Fibroblast of upper back skin (primary cell): ENCODE results near the gene GATD1.

ENCODE experiments used
- DNase-seq: peaks from one replicate; pipeline ENCODE4 v3.0.0-alpha.2; 2013

Gene GATD1

DNA sequence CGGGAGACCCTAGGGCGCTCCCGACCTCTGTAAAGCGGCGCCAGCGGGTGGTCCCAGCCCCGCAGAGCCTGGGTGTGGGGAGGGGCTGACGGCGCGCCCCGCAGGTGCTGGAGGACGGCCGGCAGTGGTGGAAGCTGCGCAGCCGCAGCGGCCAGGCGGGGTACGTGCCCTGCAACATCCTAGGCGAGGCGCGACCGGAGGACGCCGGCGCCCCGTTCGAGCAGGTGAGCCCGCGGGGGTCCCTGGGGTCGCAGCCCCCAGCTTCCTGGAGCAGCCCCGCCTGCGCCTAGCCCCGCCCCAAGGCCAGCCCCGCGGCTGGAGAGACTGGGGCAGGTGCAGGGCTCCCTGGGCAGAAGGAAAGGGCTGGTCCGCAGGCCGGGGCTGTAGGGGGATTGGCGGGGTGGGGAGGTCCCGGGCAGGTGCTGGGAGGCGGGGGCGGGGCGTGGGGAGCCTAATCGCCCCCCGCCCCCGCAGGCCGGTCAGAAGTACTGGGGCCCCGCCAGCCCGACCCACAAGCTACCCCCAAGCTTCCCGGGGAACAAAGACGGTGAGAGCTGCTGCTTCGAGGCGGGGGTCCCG, 51.6 kb downstream of the GATD1 start:
- no peak for DNase-seq

DNA sequence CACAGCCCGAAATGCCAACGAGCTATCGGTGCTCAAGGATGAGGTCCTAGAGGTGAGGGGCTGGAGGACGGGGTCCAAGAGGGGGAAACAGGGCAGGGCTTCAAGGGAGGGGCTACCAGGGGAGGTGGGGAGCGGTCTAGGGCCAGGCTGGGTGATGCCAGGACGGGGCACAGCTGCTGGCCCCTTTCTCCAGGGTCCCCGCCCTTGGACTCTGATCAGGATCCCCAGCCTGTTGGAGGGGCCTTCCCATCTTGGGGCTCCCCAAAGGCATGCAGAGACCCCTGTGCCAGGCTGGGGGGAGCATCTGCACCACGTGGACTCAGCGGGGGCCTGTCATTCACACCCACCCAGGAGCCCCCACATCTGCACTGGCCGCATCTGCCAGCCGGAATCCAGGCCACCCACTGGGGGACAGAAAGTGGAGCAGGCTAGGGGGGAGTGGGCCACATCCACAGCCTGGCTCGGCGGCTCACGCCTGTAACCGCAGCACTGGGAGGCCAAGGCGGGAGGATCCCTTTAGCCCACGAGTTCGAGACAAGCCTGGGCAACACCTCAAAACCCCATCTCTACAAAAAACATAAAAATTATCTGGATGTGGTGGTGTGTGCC, 52.4 kb downstream of the GATD1 start:
- no peak for DNase-seq

DNA sequence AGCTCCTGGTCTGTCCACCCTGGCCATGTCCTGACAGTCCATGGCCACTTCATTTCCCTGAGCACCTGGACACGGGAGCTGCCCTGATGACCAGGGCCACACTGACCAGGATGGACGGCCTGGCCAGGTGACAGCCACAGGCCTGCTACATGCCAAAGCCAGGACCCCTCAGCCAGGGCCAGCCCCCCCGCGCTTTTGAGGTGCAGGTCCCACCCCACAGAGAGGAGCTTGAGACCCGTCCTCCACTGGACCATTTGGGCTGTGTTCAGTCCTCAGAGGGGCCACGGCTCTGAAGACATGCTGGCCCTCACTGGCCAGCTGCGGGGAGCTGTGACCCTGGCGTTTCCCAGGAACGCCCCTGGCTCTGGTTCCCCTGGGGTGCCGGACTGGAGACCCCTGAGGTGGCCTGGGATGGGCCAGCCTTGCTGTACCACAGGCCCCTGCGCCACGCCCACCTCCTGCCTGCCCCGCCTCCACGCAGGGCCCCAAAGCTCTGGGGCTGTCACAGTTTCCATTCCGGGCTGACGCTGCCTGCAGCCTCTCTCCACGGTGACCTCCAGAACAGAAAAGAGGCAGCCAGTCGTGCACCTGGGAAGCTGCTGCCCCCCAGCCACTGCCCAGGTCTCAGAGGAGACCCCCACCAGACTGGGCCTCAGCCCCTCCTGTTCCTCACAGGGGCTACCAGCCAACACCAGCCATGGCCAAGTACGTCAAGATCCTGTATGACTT, 53.1 kb downstream of the GATD1 start:
- no peak for DNase-seq

DNA sequence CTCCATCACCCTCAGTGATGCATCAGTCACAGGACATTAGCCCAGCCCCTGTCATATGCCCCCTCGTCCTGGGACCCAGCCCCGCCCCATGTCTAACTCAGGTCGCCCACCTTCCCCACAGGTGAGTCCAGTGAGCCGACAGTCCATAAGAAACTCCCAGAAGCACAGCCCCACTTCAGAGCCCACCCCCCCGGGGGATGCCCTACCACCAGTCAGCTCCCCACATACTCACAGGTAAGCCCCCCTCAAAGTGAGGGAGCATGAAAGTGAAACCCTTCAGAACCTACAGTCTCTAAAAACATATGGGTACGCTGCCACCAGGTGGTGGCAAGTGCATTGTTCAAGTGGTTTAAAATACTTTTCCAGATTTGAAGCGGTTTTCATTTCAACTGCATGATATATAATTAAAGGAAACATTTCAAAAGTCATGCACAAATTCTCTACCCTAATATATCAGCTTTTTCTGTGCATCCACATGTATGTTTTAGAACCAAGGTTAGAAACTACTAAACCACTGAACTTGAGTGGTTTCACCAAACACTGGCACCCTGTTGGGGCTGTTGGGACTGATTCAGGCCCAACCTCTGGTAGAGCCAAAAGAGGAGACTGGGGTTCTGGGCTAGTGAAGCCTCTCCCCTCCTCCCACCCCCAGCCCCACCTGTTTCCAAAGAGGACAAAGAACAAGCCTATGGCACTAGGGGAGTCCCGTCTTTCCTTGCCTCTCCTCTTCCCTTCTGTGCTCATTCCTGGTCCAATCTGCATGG, 54.0 kb downstream of the GATD1 start:
- DNase-seq = peak; percentile 61

DNA sequence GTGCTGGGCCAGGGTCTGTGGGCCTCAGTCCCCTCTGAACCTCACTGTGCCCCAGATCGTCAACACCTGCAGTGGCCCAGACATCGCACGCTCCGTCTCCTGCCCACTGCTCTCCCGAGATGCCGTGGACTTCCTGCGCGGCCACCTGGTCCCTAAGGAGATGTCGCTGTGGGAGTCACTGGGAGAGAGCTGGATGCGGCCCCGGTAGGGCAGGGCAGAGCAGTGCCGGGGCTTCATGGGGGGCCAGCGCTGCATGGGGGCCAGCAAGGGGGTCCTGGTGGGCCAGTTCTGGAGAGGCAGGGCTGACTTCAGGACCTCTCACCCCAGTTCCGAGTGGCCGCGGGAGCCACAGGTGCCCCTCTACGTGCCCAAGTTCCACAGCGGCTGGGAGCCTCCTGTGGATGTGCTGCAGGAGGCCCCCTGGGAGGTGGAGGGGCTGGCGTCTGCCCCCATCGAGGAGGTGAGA, 54.9 kb downstream of the GATD1 start:
- no peak for DNase-seq

DNA sequence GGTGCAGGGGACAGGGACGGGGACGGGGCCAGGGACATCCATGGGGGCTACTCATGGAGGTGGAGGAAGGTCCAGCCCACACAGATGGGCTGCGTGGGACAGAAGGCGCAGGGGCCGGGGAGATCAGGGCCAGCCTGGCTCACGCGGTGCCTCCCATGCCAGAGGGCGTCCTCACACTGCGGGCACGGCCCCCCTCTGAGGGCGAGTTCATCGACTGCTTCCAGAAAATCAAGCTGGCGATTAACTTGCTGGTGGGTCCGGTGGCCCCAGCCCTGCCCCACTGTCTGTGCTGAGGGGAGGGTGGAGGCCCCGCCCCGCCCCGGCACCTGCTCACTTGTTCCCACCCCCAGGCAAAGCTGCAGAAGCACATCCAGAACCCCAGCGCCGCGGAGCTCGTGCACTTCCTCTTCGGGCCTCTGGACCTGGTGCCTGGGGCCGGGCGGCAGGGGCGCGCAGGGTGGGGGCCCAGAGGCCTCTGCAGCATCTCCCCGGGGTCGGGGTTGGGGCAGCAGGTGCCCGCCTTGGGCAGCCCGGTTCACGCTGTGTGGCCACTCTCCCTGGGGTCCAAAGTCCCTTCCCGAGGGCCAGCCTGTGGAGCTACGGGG, 55.4 kb downstream of the GATD1 start:
- no peak for DNase-seq

DNA sequence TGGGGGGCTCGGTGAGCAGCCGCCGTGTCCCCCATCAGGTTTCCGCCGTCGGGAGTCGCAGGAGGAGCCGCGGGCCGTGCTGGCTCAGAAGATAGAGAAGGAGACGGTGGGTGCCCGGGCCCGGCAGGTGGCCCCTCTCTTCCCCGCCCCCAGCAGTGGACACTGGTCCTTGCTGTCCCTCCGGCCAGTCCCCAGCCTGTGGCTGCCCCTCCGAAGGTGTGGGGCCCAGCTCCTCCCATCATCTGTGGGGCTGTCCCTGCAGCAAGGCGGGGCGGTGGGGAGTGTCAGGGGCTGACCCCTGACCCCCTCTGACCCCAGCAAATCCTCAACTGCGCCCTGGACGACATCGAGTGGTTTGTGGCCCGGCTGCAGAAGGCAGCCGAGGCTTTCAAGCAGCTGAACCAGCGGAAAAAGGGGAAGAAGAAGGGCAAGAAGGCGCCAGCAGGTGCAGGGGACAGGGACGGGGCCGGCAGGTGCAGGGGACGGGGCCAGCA, 56.0 kb downstream of the GATD1 start:
- DNase-seq = no peak

DNA sequence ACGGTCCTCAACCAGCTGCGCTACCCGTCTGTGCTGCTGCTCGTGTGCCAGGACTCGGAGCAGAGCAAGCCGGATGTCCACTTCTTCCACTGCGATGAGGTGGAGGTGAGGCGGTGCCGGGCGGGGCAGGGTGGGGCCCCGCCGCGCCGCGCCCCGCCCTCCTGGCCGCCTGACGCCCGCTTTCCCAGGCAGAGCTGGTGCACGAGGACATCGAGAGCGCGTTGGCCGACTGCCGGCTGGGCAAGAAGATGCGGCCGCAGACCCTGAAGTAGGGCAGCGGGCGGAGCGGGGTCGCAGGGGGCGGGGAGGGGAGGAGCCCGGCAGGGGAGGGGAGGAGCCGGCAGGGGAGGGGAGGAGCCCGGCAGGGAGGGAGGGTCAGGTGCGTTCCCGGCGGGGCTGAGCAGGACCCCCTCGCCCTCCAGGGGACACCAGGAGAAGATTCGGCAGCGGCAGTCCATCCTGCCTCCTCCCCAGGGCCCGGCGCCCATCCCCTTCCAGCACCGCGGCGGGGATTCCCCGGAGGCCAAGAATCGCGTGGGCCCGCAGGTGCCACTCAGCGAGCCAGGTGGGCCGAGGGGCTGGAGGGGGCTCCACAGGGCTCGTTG, 56.5 kb downstream of the GATD1 start:
- no peak for DNase-seq

DNA sequence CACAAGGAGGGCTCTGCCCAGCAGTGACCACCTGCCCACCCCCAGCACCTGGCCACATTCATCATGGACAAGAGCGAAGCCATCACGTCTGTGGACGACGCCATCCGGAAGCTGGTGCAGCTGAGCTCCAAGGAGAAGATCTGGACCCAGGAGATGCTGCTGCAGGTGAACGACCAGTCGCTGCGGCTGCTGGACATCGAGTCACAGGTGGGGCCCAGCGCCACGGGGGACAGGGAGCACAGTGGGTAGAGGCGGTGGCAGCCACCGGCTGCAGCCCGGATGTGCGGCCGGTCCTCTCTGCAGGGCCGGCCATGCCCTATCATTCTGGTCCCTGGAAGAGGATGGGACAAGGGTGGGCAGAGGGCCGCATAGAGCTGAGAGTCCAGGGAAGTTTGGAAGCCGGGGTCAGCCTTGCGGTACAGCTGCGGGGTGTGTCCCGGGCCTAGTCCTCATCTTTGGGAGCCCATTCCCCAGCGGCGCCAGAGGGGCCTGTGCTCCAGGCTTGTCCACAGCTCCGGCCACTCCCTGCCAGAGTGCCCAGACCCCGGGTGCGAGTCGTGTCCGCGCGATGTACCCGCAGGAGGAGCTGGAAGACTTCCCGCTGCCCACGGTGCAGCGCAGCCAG, 57.2 kb downstream of the GATD1 start:
- DNase-seq = no peak

DNA sequence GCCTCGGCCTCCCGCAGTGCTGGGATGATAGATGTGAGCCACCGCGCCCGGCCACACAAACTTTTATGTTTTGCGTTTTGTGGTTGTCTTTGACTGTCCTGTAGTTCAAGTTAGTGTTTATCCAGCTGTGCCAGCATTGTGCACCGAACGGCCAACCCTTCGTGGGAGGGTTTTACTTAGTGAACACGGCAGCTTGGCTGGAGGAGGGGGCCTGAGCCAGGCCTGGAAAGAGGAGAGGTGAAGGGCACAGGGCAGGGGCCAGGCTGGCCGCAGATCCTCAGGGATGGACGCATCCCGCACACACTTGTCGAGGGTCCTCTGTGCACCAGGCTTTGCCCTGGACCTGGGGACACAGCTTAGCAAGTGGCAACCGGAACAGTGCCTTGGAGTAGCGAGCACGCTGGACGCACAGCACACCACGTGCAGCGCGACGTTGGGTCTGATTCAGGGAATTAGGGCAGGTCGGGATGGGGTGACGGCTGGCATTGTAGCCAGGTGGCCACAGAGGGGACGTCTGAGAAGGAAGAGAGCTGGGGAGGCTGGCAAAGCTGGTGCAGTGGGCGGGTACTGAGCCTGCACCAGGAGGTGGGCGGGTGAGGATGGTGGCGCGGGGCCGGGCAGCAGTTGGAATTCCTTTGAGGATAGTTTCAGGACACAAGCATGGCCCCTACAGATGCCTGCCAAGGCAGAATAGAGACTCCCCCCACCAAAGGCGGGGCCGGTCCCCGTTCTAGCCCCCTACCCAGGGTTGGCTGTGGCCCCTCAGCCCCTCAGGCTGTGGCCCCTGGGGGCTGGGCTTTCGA, 57.9 kb downstream of the GATD1 start:
- DNase-seq = no peak
